Spleen (tissue), 7 donors: Measurements from ENCODE around the gene MANEAL.

ENCODE experiments used
- CTCF ChIP-seq, 11 experiments: fragments of 200-600 bp in 7 of 11; fragments of 450-650 bp in 4 of 11; sonication (generic) in 4 of 11; IDR thresholded peaks in 8 of 11; conservative IDR thresholded peaks in 3 of 11; 1 replicate in 7 of 11; 2 replicates in 4 of 11; pipeline versions ENCODE4 v1.4.0 to v1.8.0; 2016 to 2021; ENCODE audit warnings: antibody characterized with exemption in 11 of 11, inconsistent platforms in 4 of 11, mild to moderate bottlenecking in 1 of 11
- POLR2A ChIP-seq, 3 donors: fragments of 450-650 bp; IDR thresholded peaks; one replicate each; pipeline ENCODE4 v1.5.1; 2017; ENCODE audit warnings: antibody characterized with exemption in 3 of 3, mild to moderate bottlenecking in 1 of 3
- donor health status: DM: no; HTN: no; CAD: no; lungs with moderate emphysema.
- donor health status: DM: no; HTN: no; CAD: no.
- donor health status: DM: no; HTN: no; CAD: no.

- TF ChIP-seq CTCF (IDR thresholded peaks at IDR 0.05 in 8 of 11, conservative IDR thresholded peaks at IDR 0.05 in 3 of 11) (no peak), POLR2A (IDR thresholded peaks at IDR 0.05) (no peak)
These were observed 29.5 kb downstream of the MANEAL start for GRCh38 chr1:37822906-37823815.
